Measurements from ENCODE around the gene TAF10.
A peak's percentile ranks its signal among the peaks of the same experiment; 100 is the strongest.

Gene TAF10

GRCh38 chr11:6612213-6613041 is at the start of gene TAF10:
Gene TAF10 (minus strand): TSS chr11:6612216. CDS start chr11:6612189, 27 bp downstream.
- DNase-seq = peak; percentile 93

GRCh38 chr11:6660712-6661111 is 48.7 kb upstream of the TAF10 start:
- DNase-seq = no peak

- no peak for DNase-seq
Measured at GRCh38 chr11:6658647-6659046, 46.6 kb upstream of the TAF10 start.

GRCh38 chr11:6657346-6657745 is 45.3 kb upstream of the TAF10 start:
- DNase-seq = no peak

GRCh38 chr11:6656936-6657335 is 44.9 kb upstream of the TAF10 start:
- no peak for DNase-seq

GRCh38 chr11:6656584-6656915 is 44.5 kb upstream of the TAF10 start:
- no peak for DNase-seq

- no peak for DNase-seq
Measured at GRCh38 chr11:6655790-6656583, 44.0 kb upstream of the TAF10 start, which contains the start of gene DCHS1. Gene DCHS1 (minus strand): TSS chr11:6655809. CDS start chr11:6641613, 14,196 bp downstream.

- DNase-seq = peak; percentile 37
Measured at GRCh38 chr11:6655020-6655789, 43.2 kb upstream of the TAF10 start.

- DNase-seq = no peak
Measured at GRCh38 chr11:6654281-6655019, 42.4 kb upstream of the TAF10 start.

GRCh38 chr11:6653656-6654055 is 41.6 kb upstream of the TAF10 start:
- DNase-seq = no peak

- DNase-seq = no peak
Measured at GRCh38 chr11:6653097-6653496, 41.1 kb upstream of the TAF10 start.

- DNase-seq = no peak
Measured at GRCh38 chr11:6652182-6652581, 40.2 kb upstream of the TAF10 start.

- no peak for DNase-seq
Measured at GRCh38 chr11:6650980-6651379, 39.0 kb upstream of the TAF10 start.

- no peak for DNase-seq
Measured at GRCh38 chr11:6650104-6650503, 38.1 kb upstream of the TAF10 start.

- DNase-seq = no peak
Measured at GRCh38 chr11:6648501-6648900, 36.5 kb upstream of the TAF10 start.

- DNase-seq = no peak
Measured at GRCh38 chr11:6647836-6648235, 35.8 kb upstream of the TAF10 start.

- DNase-seq = peak; percentile 19
Measured at GRCh38 chr11:6646918-6647679, 35.1 kb upstream of the TAF10 start.

- DNase-seq = no peak
Measured at GRCh38 chr11:6646576-6646917, 34.5 kb upstream of the TAF10 start.

- no peak for DNase-seq
Measured at GRCh38 chr11:6646071-6646470, 34.1 kb upstream of the TAF10 start.

- DNase-seq = no peak
Measured at GRCh38 chr11:6642957-6643356, 30.9 kb upstream of the TAF10 start.

GRCh38 chr11:6640985-6641701 is 29.1 kb upstream of the TAF10 start:
- no peak for DNase-seq
